ENCODE measurements around the gene WEE2.

WEE2 gene

GRCh38 chr7:141704112-141704511 lies 4.0 kb upstream of the WEE2 start:
- TF ChIP-seq MYC (IDR thresholded peaks at IDR 0.05; ENCODE audit: low read depth, low read length): no peak
- TF ChIP-seq POLR2A (IDR thresholded peaks at IDR 0.05; ENCODE audit: extremely low read depth, insufficient read length): no peak
- no peak for TF ChIP-seq MAX (IDR thresholded peaks at IDR 0.05; ENCODE audit: low read depth, low read length)
- no peak for TF ChIP-seq CTCF (IDR thresholded peaks at IDR 0.05; ENCODE audit: low read depth, low read length)

GRCh38 chr7:141704741-141705140 lies 3.4 kb upstream of the WEE2 start:
- no peak overlapping the region for H3K4me3 ChIP-seq (ENCODE audit: low read depth, low read length)
- TF ChIP-seq POLR2A (IDR thresholded peaks at IDR 0.05; ENCODE audit: extremely low read depth, insufficient read length) (no peak), MYC (IDR thresholded peaks at IDR 0.05; ENCODE audit: low read depth, low read length) (no peak), CTCF (IDR thresholded peaks at IDR 0.05; ENCODE audit: low read depth, low read length) (no peak), MAX (IDR thresholded peaks at IDR 0.05; ENCODE audit: low read depth, low read length) (no peak)
- no peak for DNase-seq (ENCODE audit: low read depth)

More at GRCh38 chr7:141704112-141704511, 4.0 kb upstream of the WEE2 start:
- no peak overlapping the region for H3K4me3 ChIP-seq (ENCODE audit: low read depth, low read length)
- DNase-seq (ENCODE audit: low read depth): no peak

GRCh38 chr7:141706239-141707064 lies 1.7 kb upstream of the WEE2 start:
- no peak overlapping the region for H3K4me3 ChIP-seq (ENCODE audit: low read depth, low read length)
- DNase-seq (ENCODE audit: low read depth): no peak
- TF ChIP-seq POLR2A (IDR thresholded peaks at IDR 0.05; ENCODE audit: extremely low read depth, insufficient read length) (no peak), CTCF (IDR thresholded peaks at IDR 0.05; ENCODE audit: low read depth, low read length) (no peak), MYC (IDR thresholded peaks at IDR 0.05; ENCODE audit: low read depth, low read length) (no peak), MAX (IDR thresholded peaks at IDR 0.05; ENCODE audit: low read depth, low read length) (no peak)

GRCh38 chr7:141709318-141709717 lies 1.2 kb downstream of the WEE2 start:
- no peak for DNase-seq (ENCODE audit: low read depth)
- no peak overlapping the region for H3K4me3 ChIP-seq (ENCODE audit: low read depth, low read length)
- TF ChIP-seq MAX (IDR thresholded peaks at IDR 0.05; ENCODE audit: low read depth, low read length) (no peak), CTCF (IDR thresholded peaks at IDR 0.05; ENCODE audit: low read depth, low read length) (no peak)

GRCh38 chr7:141709749-141710148 lies 1.6 kb downstream of the WEE2 start:
- DNase-seq (ENCODE audit: low read depth): no peak
- H3K4me3 ChIP-seq (ENCODE audit: low read depth, low read length): no peak overlapping the region
- no peak for TF ChIP-seq POLR2A (IDR thresholded peaks at IDR 0.05; ENCODE audit: extremely low read depth, insufficient read length)
- no peak for TF ChIP-seq MYC (IDR thresholded peaks at IDR 0.05; ENCODE audit: low read depth, low read length)
- TF ChIP-seq CTCF (IDR thresholded peaks at IDR 0.05; ENCODE audit: low read depth, low read length): no peak
- TF ChIP-seq MAX (IDR thresholded peaks at IDR 0.05; ENCODE audit: low read depth, low read length): no peak

Data from NB4 (cell line).